Erythroblast (primary cell): ENCODE measurements around the gene LIPE.
A peak's percentile ranks its signal among the peaks of the same experiment; 100 is the strongest.

ENCODE experiments used
- DNase-seq, 2 experiments: peaks; one replicate each; lab custom pipeline; 2025; lab: John Stamatoyannopoulos, UW
- GATA1 ChIP-seq: IDR thresholded peaks from 2 replicates; pipeline ENCODE4 v1.6.1; 2011; ENCODE audit warnings: low read depth, mild to moderate bottlenecking, control low read depth, low read length, moderate library complexity
- POLR2A ChIP-seq: IDR thresholded peaks from 2 replicates; pipeline ENCODE4 v1.6.1; 2011; ENCODE audit warnings: mild to moderate bottlenecking, low read length

LIPE gene

DNA sequence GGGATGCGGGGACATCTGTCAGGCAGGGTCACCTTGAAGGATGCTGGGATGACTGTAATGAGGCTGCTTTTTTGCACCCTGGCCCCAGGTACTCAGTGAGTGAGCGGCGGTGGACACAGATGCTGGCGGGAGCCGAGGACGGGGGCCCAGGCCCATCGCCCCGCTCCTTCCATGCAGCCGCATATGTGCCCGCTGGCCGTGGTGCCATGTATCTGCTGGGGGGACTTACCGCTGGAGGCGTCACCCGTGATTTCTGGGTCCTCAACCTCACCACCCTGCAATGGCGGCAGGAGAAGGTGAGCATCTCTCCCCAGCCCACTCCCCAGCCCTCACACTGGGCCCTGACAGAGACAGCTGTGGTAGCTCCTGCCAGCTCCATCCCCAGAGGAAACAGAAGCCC lies 70.5 kb downstream of the LIPE start:
- TF ChIP-seq GATA1: no peak
- no peak for TF ChIP-seq POLR2A
- no peak for DNase-seq

GRCh38 chr19:42355896-42356295 lies 71.3 kb downstream of the LIPE start:
- no peak for TF ChIP-seq POLR2A
- TF ChIP-seq GATA1: no peak
- no peak for DNase-seq

DNA sequence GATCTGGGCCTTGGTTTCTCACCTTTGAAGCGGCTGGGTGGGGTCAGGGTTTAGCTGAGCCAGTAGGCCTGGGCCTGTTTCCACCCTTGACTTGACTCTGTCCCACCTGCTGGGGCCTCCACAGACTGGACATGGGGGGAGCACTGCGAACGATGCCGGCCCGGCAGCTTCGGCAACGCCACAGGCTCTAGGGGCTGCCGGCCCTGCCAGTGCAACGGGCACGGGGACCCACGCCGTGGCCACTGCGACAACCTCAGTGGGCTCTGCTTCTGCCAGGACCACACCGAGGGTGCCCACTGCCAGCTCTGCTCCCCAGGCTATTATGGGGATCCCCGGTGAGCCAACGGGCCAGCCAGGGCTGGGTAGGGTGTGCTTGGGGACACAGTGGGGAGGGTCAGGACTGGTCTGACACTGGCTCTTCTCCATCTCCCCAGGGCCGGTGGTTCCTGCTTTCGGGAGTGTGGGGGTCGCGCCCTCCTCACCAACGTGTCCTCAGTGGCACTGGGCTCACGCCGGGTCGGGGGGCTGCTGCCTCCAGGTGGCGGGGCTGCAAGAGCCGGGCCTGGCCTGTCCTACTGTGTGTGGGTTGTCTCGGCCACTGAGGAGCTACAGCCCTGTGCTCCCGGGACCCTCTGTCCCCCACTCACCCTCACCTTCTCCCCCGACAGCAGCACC lies 73.7 kb downstream of the LIPE start:
- no peak for TF ChIP-seq GATA1
- DNase-seq: no peak

GRCh38 chr19:42352301-42353259 lies 74.6 kb downstream of the LIPE start:
- no peak for TF ChIP-seq POLR2A
- TF ChIP-seq GATA1: no peak
- peak in 1 of 2 experiments; percentile 24 for DNase-seq
